HEK293T (cell line): ENCODE data around the gene TARS3.

Experiments used
- BHLHE40 ChIP-seq: fragments of 450-650 bp; IDR thresholded peaks from 2 replicates; pipeline ENCODE4 v1.6.1; 2016; ENCODE audit warnings: mild to moderate bottlenecking, moderate library complexity, borderline replicate concordance
- ELF4 ChIP-seq: fragments of 450-650 bp; IDR thresholded peaks from 2 replicates; pipeline ENCODE4 v1.6.1; 2017; ENCODE audit warnings: antibody characterized with exemption
- FOXA1 ChIP-seq: fragments of 450-650 bp; IDR thresholded peaks from 2 replicates; pipeline ENCODE4 v1.6.1; 2016; ENCODE audit warnings: mild to moderate bottlenecking
- FOXK2 ChIP-seq: fragments of 450-650 bp; IDR thresholded peaks from 2 replicates; pipeline ENCODE4 v1.6.1; 2016; ENCODE audit warnings: mild to moderate bottlenecking
- FOXM1 ChIP-seq: fragments of 450-650 bp; IDR thresholded peaks from 2 replicates; pipeline ENCODE4 v1.6.1; 2017; ENCODE audit warnings: mild to moderate bottlenecking, borderline replicate concordance
- SP1 ChIP-seq: fragments of 450-650 bp; IDR thresholded peaks from 2 replicates; pipeline ENCODE4 v1.6.1; 2017
- SUZ12 ChIP-seq: fragments of 450-650 bp; IDR thresholded peaks from 2 replicates; pipeline ENCODE4 v1.6.1; 2016; ENCODE audit warnings: mild to moderate bottlenecking
- TARDBP ChIP-seq: fragments of 450-650 bp; IDR thresholded peaks from 2 replicates; pipeline ENCODE4 v1.6.1; 2016
- ZNF384 ChIP-seq: fragments of 450-650 bp; IDR thresholded peaks from 2 replicates; pipeline ENCODE4 v1.6.1; 2016
- TF ChIP-seq, protein P1 (sequence below): fragments of 450-650 bp; IDR thresholded peaks from 2 replicates; pipeline ENCODE4 v1.6.1; 2016

DNA sequence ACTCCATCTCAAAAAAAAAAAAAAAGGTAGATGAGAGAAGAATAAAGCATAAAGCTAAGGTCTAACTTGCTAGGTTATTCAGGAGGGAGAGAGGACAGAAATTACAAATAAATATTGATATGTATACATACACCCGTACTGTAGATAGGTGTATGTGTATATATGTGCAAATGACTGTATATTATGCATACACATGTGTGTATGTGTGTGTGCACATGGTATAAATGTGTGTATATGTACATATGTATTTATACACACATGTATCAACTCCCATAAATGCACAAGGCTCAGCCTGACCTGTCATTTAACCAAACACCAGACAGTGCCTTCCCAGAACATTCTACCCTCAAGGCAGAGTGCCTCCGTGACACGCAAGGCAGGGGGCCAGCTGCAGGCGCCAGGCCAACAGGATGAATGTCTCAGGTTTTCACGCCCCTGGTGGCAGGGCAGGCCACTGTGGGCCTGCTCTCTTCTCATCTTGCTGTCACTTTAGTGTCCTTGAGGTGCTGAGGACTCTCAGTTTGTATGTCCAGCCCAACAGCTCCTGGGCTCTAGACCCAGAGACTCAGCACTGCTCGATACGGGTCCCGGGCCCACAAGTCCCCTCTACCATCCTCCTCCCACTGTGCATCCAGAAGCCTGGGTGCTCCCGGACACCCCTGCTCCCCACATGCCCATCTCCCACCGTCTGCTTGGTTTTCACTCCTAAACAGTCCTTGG, 112.5 kb downstream of the TARS3 start:
- no peak for TF ChIP-seq BHLHE40
- TF ChIP-seq FOXK2: no peak
- no peak for TF ChIP-seq FOXM1
- no peak for TF ChIP-seq FOXA1
- TF ChIP-seq SP1: no peak
- no peak for TF ChIP-seq ELF4
- TF ChIP-seq, protein P1, sequence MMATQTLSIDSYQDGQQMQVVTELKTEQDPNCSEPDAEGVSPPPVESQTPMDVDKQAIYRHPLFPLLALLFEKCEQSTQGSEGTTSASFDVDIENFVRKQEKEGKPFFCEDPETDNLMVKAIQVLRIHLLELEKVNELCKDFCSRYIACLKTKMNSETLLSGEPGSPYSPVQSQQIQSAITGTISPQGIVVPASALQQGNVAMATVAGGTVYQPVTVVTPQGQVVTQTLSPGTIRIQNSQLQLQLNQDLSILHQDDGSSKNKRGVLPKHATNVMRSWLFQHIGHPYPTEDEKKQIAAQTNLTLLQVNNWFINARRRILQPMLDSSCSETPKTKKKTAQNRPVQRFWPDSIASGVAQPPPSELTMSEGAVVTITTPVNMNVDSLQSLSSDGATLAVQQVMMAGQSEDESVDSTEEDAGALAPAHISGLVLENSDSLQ: no peak
- TF ChIP-seq TARDBP: no peak
- no peak for TF ChIP-seq ZNF384
- no peak for TF ChIP-seq SUZ12
